ENCODE data around the gene CHST11. TPM values are rescaled to one million over a fixed set of nuclear protein-coding genes. Genes with fewer than 3 reads are reported as not detected.

The CHST11 gene
- 76.7 and 93.6 TPM in 2 replicates for total RNA-seq (2013; cell fraction: nucleolus; rRNA removed)
- total RNA-seq (2014; rRNA removed): 19.9 and 23.8 TPM in 2 replicates
- total RNA-seq (2014; rRNA removed; fragmentation: Illumina TruSeq; extraction: Trizol): 12.3 and 13.0 TPM in 2 replicates
- 34.8 and 38.1 TPM in 2 replicates for total RNA-seq (2021)
- polyA plus RNA-seq (2011; ENCODE audit: low read depth): 6.0 TPM
- polyA plus RNA-seq (2011; rRNA removed): 20.0 and 25.7 TPM in 2 replicates
- polyA plus RNA-seq (2011; cell fraction: cytosol; rRNA removed): 46.8 and 64.2 TPM in 2 replicates
- polyA plus RNA-seq (2011; cell fraction: nucleus; rRNA removed): 21.6 and 29.7 TPM in 2 replicates
- 11.8 and 12.6 TPM in 2 replicates for polyA plus RNA-seq (2012)
- 12.5 and 13.4 TPM in 2 replicates for polyA plus RNA-seq (2014; fragmentation: Illumina TruSeq; extraction: Trizol)
- polyA plus RNA-seq (2014; fragmentation: Nextera tagmentation; extraction: Ambion mirVana): 1 to 10 TPM; 1.9 to 2.5 TPM
- 11.3 and 23.1 TPM in 2 replicates for polyA plus RNA-seq (2014; rRNA removed)
- polyA plus RNA-seq (2016; fragmentation: Nextera tagmentation; extraction: Ambion mirVana): 10 to 100 TPM; 20.9 to 24.6 TPM
- polyA minus RNA-seq (2011; rRNA and poly(A)+ RNA removed): 36.6 and 44.7 TPM in 2 replicates
- 11.2 and 11.3 TPM in 2 replicates for polyA minus RNA-seq (2011; cell fraction: cytosol; rRNA and poly(A)+ RNA removed)
- 25.5 and 48.1 TPM in 2 replicates for polyA minus RNA-seq (2011; cell fraction: nucleus; rRNA and poly(A)+ RNA removed)
- percentile 85 among the genes with signal in this experiment for Bru-seq, nascent RNA
- BruChase-seq, experiment 1, labeled RNA remaining after a 6-hour chase: percentile 85 among the genes with signal in this experiment
- percentile 83 among the genes with signal in this experiment for BruChase-seq, experiment 2, labeled RNA remaining after a 2-hour chase
- long read RNA-seq, experiment 1, full-length matches to known transcripts: 5 of 8 reads
- long read RNA-seq, experiment 1, partial matches to known transcripts: 0 of 8 reads
- long read RNA-seq, experiment 1, other reads (novel, unspliced or antisense): 3 of 8 reads
- long read RNA-seq, experiment 2, full-length matches to known transcripts: 9 of 29 reads
- long read RNA-seq, experiment 2, partial matches to known transcripts: 0 of 29 reads
- long read RNA-seq, experiment 2, other reads (novel, unspliced or antisense): 20 of 29 reads

DNA sequence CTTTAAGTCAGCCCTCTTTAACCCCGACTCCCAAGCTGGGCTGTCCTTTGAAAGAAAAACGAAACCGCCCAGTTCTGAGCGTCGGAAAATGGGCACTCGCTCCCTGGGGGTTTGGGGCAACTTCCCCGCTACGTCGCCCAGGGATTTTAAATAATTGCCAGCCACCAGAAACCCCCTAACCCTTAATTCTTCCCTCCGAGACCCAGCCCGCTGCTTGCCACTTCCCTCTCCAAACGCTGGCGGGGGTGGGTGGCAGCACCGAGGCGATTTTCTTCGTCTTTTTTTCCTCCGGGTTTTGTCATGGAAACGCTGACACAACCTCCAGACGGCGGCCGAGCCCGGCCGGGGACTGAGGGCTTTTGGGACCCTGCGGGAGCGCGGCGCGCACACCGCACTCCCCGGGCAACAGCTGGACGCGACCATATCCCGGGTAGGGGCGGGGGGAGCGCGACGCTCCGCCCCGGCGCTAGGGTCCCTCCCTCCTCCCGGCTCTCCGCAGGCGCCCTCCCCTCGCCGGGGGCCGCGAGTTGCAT, at the start of gene CHST11:
Gene CHST11 (plus strand): TSS at position 532 of the 533 bp plus-strand sequence.
- no peak for FAIRE-seq
- no peaks in the 10 kb centered on the region for H3K27me3 ChIP-seq (replicated peaks in 1 of 2; ENCODE audit: control insufficient read depth in 2 of 2, insufficient read depth in 2 of 2, low read length in 1 of 2)
- ChIA-PET CTCF (interaction anchor here (0.7 to 3.5 kb wide), 15 partner anchors 16 to 597 kb away, joined by 3 to 28 read pairs (median 3); no protein-coding TSS in a partner anchor), SMC1A (ENCODE audit: uncharacterized antibody, unreplicated experiment) (interaction anchor here (0.6 to 6.2 kb wide), 11 partner anchors 17 to 141 kb away, joined by 3 to 67 read pairs (median 5); no protein-coding TSS in a partner anchor), RAD21 (ENCODE audit: unreplicated experiment) (interaction anchor here (0.9 to 6.7 kb wide), 16 partner anchors 16 to 575 kb away, joined by 3 to 90 read pairs (median 18); no protein-coding TSS in a partner anchor), POLR2A (interaction anchor here (1.0 to 6.1 kb wide), 7 partner anchors 16 to 239 kb away, joined by 3 to 64 read pairs (median 4); no protein-coding TSS in a partner anchor)
- H3K79me2 ChIP-seq (ENCODE audit: control insufficient read depth, insufficient read depth, low read length): peaks cover 47% of the 10 kb centered on the region
- ATAC-seq: peak; percentile 76
- no TSS peak for BruUV-seq (replicated peaks)
- H3K27ac ChIP-seq (ENCODE audit: control insufficient read depth, insufficient read depth): peak within 1 kb of the TSS; percentile 95
- H3K4me2 ChIP-seq (ENCODE audit: control insufficient read depth, insufficient read depth): peak within 1 kb of the TSS; percentile 83
- intact Hi-C loops (cut with micrococcal nuclease; ENCODE audit: unreplicated experiment) (loop anchor here (1.0 to 5.0 kb wide), 5 partner anchors 38 to 596 kb away; no protein-coding TSS in a partner anchor), in situ Hi-C loops (cut with MboI) (no loop called here)
- peak within 1 kb of the TSS; percentile 67 for H2AFZ ChIP-seq (ENCODE audit: control insufficient read depth, low read depth, low read length)
- peaks cover 7% of the 10 kb centered on the region; the same call in 1 of the 2 replicates for H3K4me1 ChIP-seq (ENCODE audit: control insufficient read depth, insufficient read depth, low read length)
- H4K20me1 ChIP-seq (ENCODE audit: control insufficient read depth, insufficient read depth): no peaks in the 10 kb centered on the region
- no peaks in the 10 kb centered on the region; a peak in 1 of 4 replicates for H3K36me3 ChIP-seq (ENCODE audit: control insufficient read depth in 2 of 2, insufficient read depth in 2 of 2, low read length in 1 of 2)
- H3K9me3 ChIP-seq (replicated peaks; ENCODE audit: control insufficient read depth, insufficient read depth, low read length): no peaks in the 10 kb centered on the region
- WGBS (ENCODE audit: insufficient coverage, insufficient replicate concordance, low lambda C conversion rate, missing lambda C conversion rate): under 1% methylated on average over 45 of the region's 47 CpGs
- H3K4me3 ChIP-seq: peak within 1 kb of the TSS; percentile 100
- H3K9ac ChIP-seq (ENCODE audit: control insufficient read depth, insufficient read depth, low read length): peak within 1 kb of the TSS; percentile 96
- no peak for DNase-seq (ENCODE audit: low read depth, low spot score)
- TF ChIP-seq ETV6 (conservative IDR thresholded peaks at IDR 0.05 in 1 of 2, IDR thresholded peaks at IDR 0.05 in 1 of 2; ENCODE audit: borderline replicate concordance in 1 of 2, low read depth in 1 of 2) (peak in 1 of 2 experiments; percentile 38; a peak in 1 of 4 replicates), MXI1 (IDR thresholded peaks at IDR 0.05; ENCODE audit: low read depth, low read length) (peak; percentile 88), RELA (IDR thresholded peaks at IDR 0.05; ENCODE audit: borderline replicate concordance, partially characterized antibody) (no peak), ZNF622 (IDR thresholded peaks at IDR 0.05) (no peak), ZNF384 (IDR thresholded peaks at IDR 0.05; ENCODE audit: borderline replicate concordance, low read depth, low read length) (peak; percentile 37; the same call in 1 of the 2 replicates), RCOR1 (conservative IDR thresholded peaks at IDR 0.05; ENCODE audit: low read depth, low read length) (no peak), POLR2AphosphoS5 (IDR thresholded peaks at IDR 0.05; ENCODE audit: low read length) (no peak), NFYA (IDR thresholded peaks at IDR 0.05; ENCODE audit: borderline replicate concordance, low read depth, low read length) (no peak), IRF3 (IDR thresholded peaks at IDR 0.05) (no peak), BHLHE40 (IDR thresholded peaks at IDR 0.05; ENCODE audit: borderline replicate concordance in 1 of 2, low read depth in 2 of 2, low read length in 1 of 2) (peak; percentile 70 to 86), TARDBP (IDR thresholded peaks at IDR 0.05; ENCODE audit: borderline replicate concordance) (peak; percentile 38; the same call in 1 of the 2 replicates), NFIC (IDR thresholded peaks at IDR 0.05; ENCODE audit: low read depth, low read length) (0 out of 2 replicates have a peak, but pooled peaks have one; percentile 27), PRDM15 (CRISPR knock-in tag; IDR thresholded peaks at IDR 0.05) (no peak), GABPA (IDR thresholded peaks at IDR 0.05; ENCODE audit: low read depth) (no peak)
